HG03064 (cell line): ENCODE data around the gene COPG1.
A peak's percentile ranks its signal among the peaks of the same experiment; 100 is the strongest.

Source experiments
- ATAC-seq: cut with Tn5 transposase; IDR thresholded peaks from one replicate; pipeline ENCODE4 v1.9.1; 2021; ENCODE audit warnings: low read depth; ENCODE audit not compliant: unreplicated experiment

COPG1 gene

DNA sequence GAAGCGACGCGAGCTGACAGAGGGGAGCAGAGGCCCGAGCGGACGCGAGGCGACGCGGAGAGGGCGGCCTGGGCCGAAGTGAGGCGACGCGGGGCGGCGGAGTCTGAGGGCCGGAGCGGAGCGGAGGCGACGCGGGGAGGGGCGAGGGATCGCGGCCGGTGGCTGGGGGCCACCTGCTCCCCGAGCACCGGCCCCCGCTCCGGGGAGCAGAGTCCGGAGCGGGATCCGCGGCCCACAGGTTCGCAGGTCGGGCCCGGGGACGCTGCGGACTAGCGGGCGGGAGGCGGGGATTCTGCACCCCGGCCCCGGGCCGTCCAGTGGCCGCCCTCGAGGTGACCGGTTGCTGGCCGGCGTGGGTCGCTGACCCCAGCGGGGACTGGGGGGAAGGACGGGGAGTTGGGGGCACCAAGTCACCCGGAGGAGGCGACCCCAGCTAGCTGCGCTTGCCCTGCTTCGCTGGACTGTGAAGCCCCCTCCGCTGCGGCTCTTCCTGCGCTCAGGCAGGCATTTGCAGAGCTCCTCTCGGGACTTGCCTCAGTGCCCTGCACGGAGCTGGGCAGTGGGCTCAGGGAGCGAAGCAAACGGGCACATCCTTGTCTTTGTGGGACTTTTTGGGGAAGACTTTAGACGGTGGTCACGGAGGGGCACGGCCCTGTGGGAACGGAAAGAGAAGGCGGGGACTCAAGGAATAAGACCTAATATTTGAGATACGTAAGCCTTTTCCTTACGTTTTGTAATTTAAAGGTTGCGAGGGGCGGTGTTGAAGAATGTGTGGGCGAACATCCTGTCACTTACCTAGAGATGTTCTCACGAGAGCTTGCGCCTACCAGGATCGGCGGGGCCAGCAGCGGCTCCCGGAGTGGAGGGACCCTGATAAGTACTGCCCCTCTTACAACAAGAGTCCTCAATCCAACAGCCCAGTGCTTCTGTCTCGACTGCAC is 29.8 kb downstream of the COPG1 start:
- no peak for ATAC-seq

GRCh38 chr3:129280183-129280582 is 30.8 kb downstream of the COPG1 start:
- no peak for ATAC-seq

DNA sequence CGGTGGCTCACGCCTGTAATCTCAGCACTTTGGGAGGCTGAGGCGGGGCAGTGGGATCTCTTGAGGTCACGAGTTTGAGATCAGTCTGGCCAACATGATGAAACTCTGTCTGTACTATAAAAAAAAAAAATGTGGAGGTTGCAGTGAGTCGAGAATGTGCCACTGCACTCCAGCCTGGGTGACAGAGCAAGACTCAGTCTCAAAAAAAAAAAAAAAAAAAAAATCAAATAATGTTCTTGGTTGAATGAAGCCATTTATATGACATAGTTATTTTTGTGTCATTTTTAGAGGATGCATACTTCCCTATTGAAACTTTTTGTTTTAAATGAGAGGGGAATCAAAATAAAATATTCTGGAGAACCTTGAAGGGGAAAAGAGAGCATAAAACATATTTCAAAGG is 32.3 kb downstream of the COPG1 start:
- no peak for ATAC-seq

- ATAC-seq = peak; percentile 51
These were observed 33.4 kb downstream of the COPG1 start for GRCh38 chr3:129282727-129283327.

GRCh38 chr3:129286081-129286480 is 36.7 kb downstream of the COPG1 start:
- no peak for ATAC-seq

- ATAC-seq = no peak
These were observed 39.0 kb downstream of the COPG1 start for GRCh38 chr3:129288446-129288845.

DNA sequence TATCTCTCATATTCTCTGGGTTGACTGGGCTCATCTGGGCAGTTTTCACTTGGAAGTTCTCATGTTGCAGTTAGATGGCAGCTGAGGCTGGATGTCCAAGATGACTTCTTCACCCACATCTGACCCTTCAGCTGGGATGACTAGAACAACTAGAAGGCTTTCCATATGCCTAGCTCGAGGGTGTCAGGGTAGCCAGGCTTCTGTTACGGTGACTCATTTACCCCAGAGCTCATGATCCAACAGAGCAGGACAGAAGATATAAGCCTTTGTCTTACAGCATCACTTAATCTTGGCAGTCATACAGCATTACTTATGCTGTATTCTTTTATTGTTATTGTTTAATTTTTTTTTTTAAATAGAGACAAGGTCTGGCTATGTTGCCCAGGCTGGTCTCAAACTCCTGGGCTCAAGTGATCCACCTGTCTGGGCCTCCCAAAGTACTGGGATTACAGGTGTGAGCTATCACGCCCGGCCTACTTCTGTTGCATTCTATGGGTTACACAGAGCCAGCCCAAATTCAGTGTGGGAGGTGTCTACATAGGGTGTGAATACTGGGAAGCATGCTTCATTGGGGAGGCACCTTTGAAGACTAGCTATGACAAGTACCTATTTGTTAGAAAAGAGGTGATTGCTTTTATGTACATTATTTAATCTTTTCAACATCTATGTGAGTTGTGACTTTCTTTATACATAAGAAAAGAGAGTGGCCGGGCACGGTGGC is 40.0 kb downstream of the COPG1 start:
- no peak for ATAC-seq

- ATAC-seq = no peak
These were observed 42.0 kb downstream of the COPG1 start for GRCh38 chr3:129291236-129291886.

GRCh38 chr3:129295286-129295685 is 45.9 kb downstream of the COPG1 start:
- ATAC-seq = no peak

- ATAC-seq = no peak
These were observed 54.9 kb downstream of the COPG1 start for GRCh38 chr3:129304146-129304961.

DNA sequence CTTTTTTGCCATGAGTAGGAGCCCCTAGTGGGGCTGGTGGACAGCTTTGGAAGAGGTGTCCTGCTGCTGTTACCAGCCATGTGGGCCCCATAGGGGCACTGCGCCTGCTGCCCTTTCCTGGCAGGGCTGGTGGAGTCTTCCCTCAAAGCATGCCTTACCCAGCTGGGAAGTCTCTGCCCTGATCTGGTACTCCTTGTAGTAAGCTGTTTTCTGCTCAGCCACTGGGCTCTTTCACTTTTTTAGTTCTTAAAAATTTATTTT is 55.5 kb downstream of the COPG1 start:
- no peak for ATAC-seq

DNA sequence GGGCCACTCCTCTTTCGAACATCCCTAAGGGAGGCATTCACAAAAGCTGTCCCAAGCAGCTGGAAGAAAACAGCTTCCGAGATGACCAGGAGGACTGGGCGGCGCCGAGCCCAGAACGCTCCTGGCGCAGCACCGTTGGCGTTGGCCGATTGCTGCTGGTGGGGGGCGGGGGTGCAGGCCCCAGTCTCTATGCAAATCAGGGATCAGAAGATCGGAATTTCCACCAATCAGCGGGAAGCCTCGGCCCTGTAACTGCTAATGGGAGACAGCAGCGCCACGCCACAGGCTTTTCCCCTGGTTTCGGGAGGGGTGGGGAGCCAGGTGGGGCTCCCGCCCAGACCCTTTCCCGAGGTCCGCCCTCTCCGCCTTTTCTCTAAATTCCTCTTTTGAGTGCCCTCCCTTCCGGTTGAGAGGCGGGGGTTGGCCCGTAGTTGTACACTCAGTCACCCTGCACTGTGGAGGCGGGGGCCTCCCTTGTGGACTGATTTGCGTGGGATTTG is 56.2 kb downstream of the COPG1 start:
- ATAC-seq = no peak

DNA sequence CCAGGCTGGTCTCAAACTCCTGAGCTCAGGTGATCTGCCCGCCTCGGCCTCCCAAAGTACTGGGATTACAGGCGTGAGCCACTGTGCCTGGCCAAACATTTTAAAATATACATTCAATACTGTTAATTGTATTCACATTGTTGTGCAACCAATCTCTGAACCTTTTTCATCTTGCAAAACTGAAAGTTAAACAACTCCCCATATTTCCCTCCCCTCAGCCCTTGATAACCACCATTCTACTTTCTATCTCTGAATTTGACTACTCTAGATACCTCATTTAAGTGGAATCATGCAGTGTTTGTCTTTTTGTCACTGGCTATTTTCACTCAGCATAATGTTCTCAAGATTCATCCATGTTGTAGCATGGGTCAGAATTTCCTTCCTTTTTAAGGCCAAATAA is 59.2 kb downstream of the COPG1 start:
- ATAC-seq = no peak

GRCh38 chr3:129310111-129311011 is 61.0 kb downstream of the COPG1 start:
- ATAC-seq = no peak

DNA sequence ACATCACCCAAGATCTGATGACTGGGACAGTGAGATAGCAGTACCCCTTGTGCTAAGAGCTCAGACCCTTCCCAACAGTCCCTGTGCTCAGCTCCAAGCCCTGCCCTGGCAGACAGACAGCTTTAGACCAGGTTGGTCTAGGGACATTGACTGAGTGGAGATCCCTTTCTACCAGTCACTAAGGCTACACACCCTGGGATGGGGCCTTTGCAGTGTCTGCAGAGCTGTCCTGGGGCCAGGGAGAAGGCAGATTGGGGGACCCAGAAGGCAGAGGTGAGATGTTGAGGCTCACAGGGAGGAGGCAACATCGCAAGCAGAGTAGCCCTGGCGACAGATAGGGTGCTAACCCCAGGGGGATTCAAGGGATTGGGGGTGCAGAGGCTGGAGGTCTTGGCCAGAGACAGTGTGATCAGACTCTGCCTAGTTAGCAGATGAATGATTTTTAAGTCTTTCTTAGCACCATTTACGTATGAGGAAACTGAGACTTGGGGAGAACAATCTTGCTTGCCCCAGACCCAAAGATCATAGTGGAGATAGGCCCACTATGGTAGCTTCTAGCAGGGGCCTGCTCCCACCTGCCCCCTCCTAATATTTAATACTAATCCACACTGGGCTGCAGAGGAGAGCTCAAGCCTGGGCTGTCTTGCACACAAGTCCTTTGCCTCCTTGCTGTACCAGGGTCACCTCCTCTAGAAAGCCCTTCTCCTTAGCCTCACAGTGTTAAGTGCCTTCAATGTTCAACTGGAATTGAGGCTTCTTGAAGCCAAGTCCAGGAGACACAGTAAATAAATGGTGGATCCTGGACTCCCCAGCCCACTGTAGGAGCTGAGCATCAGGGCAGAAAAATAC is 61.9 kb downstream of the COPG1 start:
- no peak for ATAC-seq

GRCh38 chr3:129312021-129312639 is 62.7 kb downstream of the COPG1 start:
- ATAC-seq = no peak

DNA sequence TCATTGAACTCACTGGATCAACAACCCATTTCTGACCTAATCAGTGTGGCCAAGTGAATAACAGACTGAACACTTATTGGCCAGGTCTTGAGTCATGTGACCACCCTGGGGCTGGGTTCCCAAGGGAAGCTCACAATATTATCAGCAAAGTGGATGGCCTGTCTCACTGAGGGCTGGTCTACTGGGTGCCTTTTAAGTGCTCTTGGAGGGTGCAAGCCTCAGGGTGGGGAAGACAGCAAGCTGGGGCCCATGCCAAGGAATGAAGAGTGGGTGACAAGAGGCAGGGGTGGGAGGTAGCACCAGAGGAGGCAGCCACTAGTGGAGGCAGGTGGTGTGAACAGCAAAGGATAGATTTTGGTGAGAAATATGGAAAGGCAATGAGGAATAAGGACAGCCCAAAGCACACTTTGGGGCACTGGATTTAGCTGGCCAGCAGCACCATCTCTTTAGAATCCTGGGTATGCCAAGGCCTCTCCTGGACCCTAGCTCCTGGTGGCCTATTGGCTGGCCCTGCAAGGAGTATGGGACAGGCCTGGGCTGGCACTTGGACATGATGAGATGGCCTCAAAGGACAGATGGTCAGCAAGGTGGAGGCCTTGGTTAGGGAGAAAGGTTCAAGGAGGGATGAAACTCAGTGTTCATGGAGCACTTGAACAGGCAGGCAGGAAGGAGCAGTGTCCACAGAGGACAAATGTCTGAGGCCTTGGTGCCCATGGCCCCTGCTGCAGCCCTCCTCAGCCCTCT is 63.4 kb downstream of the COPG1 start:
- no peak for ATAC-seq
